Muscle layer of duodenum (tissue), 2 donors: ENCODE results near the gene RPL14.
A peak's percentile ranks its signal among the peaks of the same experiment; 100 is the strongest.

Source experiments
- H3K27ac ChIP-seq: one replicate; pipeline ENCODE4 v1.7.0; 2013; ENCODE audit warnings: mild to moderate bottlenecking, low read length
- H3K27me3 ChIP-seq: one replicate; pipeline ENCODE4 v1.7.0; 2013; ENCODE audit warnings: low read depth, mild to moderate bottlenecking, control low read depth, low read length
- H3K36me3 ChIP-seq, 2 donors: one replicate each; pipeline ENCODE4 v1.7.0; 2013; ENCODE audit warnings: low read length in 2 of 2, control low read depth in 1 of 2, mild to moderate bottlenecking in 1 of 2; ENCODE audit not compliant: insufficient read depth in 2 of 2, control insufficient read depth in 1 of 2
- H3K4me1 ChIP-seq, 2 donors: one replicate each; pipeline ENCODE4 v1.7.0; 2013; ENCODE audit warnings: low read length in 2 of 2, mild to moderate bottlenecking in 2 of 2, control low read depth in 1 of 2, moderate library complexity in 1 of 2; ENCODE audit not compliant: insufficient read depth in 2 of 2, control insufficient read depth in 1 of 2
- H3K4me3 ChIP-seq, 2 donors: one replicate each; pipeline ENCODE4 v1.7.0; 2013; ENCODE audit warnings: low read length in 2 of 2, low read depth in 1 of 2, mild to moderate bottlenecking in 1 of 2
- H3K9me3 ChIP-seq, 2 donors: one replicate each; pipeline ENCODE4 v1.7.0; 2013; ENCODE audit warnings: low read length in 2 of 2, control low read depth in 1 of 2, mild to moderate bottlenecking in 1 of 2; ENCODE audit not compliant: control insufficient read depth in 1 of 2
- donor health status: healthy.

The RPL14 gene

GRCh38 chr3:40463579-40463978 is 6.4 kb downstream of the RPL14 start:
- Histone ChIP-seq H3K36me3 (peaks cover 27 to 54% of the 10 kb centered on the region in 2 donors), H3K4me1 (peaks cover 3 to 12% of the 10 kb centered on the region in 2 donors), H3K4me3 (no peak overlapping the region), H3K9me3 (no peaks in the 10 kb centered on the region), H3K27ac (no peak overlapping the region), H3K27me3 (no peaks in the 10 kb centered on the region)

GRCh38 chr3:40464339-40465110 is 7.4 kb downstream of the RPL14 start:
- H3K36me3 ChIP-seq = peaks cover 19 to 51% of the 10 kb centered on the region in 2 donors
- H3K27me3 ChIP-seq = no peaks in the 10 kb centered on the region
- H3K9me3 ChIP-seq = no peaks in the 10 kb centered on the region
- no peak overlapping the region for H3K27ac ChIP-seq
- peaks cover 0 to 4% of the 10 kb centered on the region in 2 donors for H3K4me1 ChIP-seq
- no peak overlapping the region for H3K4me3 ChIP-seq

GRCh38 chr3:40465111-40465407 is 7.9 kb downstream of the RPL14 start:
- no peak overlapping the region for H3K4me3 ChIP-seq
- H3K27ac ChIP-seq = no peak overlapping the region
- H3K36me3 ChIP-seq = peaks cover 19 to 47% of the 10 kb centered on the region in 2 donors
- H3K4me1 ChIP-seq = peaks cover 0 to 4% of the 10 kb centered on the region in 2 donors
- no peaks in the 10 kb centered on the region for H3K27me3 ChIP-seq
- H3K9me3 ChIP-seq = no peaks in the 10 kb centered on the region

- Histone ChIP-seq H3K27ac (no peak overlapping the region), H3K4me1 (peaks cover 0 to under 1% of the 10 kb centered on the region in 2 donors), H3K27me3 (no peaks in the 10 kb centered on the region), H3K9me3 (no peaks in the 10 kb centered on the region), H3K4me3 (no peak overlapping the region), H3K36me3 (peaks cover 19 to 43% of the 10 kb centered on the region in 2 donors)
Observed at GRCh38 chr3:40465456-40465855, 8.3 kb downstream of the RPL14 start.

GRCh38 chr3:40468018-40468417 is 10.9 kb downstream of the RPL14 start:
- Histone ChIP-seq H3K27ac (no peak overlapping the region), H3K4me3 (no peak overlapping the region), H3K9me3 (no peaks in the 10 kb centered on the region), H3K27me3 (no peaks in the 10 kb centered on the region), H3K4me1 (no peaks in the 10 kb centered on the region), H3K36me3 (peaks cover 10 to 19% of the 10 kb centered on the region in 2 donors)

GRCh38 chr3:40470701-40471100 is 13.6 kb downstream of the RPL14 start:
- Histone ChIP-seq H3K27me3 (no peaks in the 10 kb centered on the region), H3K27ac (no peak overlapping the region), H3K4me1 (no peaks in the 10 kb centered on the region), H3K4me3 (no peak overlapping the region), H3K36me3 (no peaks in the 10 kb centered on the region), H3K9me3 (no peaks in the 10 kb centered on the region)

- no peaks in the 10 kb centered on the region for H3K9me3 ChIP-seq
- no peaks in the 10 kb centered on the region for H3K27me3 ChIP-seq
- H3K36me3 ChIP-seq = peaks cover 12 to 22% of the 10 kb centered on the region in 2 donors
- H3K27ac ChIP-seq = peak within 1 kb of the TSS; percentile 66
- peak within 1 kb of the TSS; percentile 85 to 95 for H3K4me3 ChIP-seq
- peaks cover 4 to 7% of the 10 kb centered on the region in 2 donors for H3K4me1 ChIP-seq
Observed at GRCh38 chr3:40476478-40477470, 19.6 kb downstream of the RPL14 start, which contains the start of gene ZNF619. Gene ZNF619 (plus strand): TSS chr3:40477122. CDS start chr3:40477980, 858 bp downstream.

- Histone ChIP-seq H3K4me3 (peak overlapping the region; percentile 85 to 95), H3K4me1 (peaks cover 4 to 7% of the 10 kb centered on the region in 2 donors), H3K36me3 (peaks cover 20 to 31% of the 10 kb centered on the region in 2 donors), H3K27ac (peak overlapping the region; percentile 66), H3K27me3 (no peaks in the 10 kb centered on the region), H3K9me3 (no peaks in the 10 kb centered on the region)
Observed at GRCh38 chr3:40477666-40478065, 20.5 kb downstream of the RPL14 start.

GRCh38 chr3:40487172-40487571 is 30.0 kb downstream of the RPL14 start:
- Histone ChIP-seq H3K27ac (no peak overlapping the region), H3K27me3 (no peaks in the 10 kb centered on the region), H3K9me3 (peaks cover 11 to 19% of the 10 kb centered on the region in 2 donors), H3K4me1 (no peaks in the 10 kb centered on the region), H3K4me3 (peak overlapping the region in 1 of 2 donors; percentile 30), H3K36me3 (peaks cover 25 to 57% of the 10 kb centered on the region in 2 donors)

GRCh38 chr3:40490916-40491315 is 33.8 kb downstream of the RPL14 start:
- Histone ChIP-seq H3K27ac (no peak overlapping the region), H3K4me3 (no peak overlapping the region)

GRCh38 chr3:40494698-40495097 is 37.6 kb downstream of the RPL14 start:
- Histone ChIP-seq H3K27ac (no peak overlapping the region), H3K9me3 (no peaks in the 10 kb centered on the region), H3K36me3 (no peaks in the 10 kb centered on the region), H3K27me3 (no peaks in the 10 kb centered on the region), H3K4me1 (no peaks in the 10 kb centered on the region), H3K4me3 (no peak overlapping the region)

More at GRCh38 chr3:40490916-40491315, 33.8 kb downstream of the RPL14 start:
- Histone ChIP-seq H3K27me3 (no peaks in the 10 kb centered on the region), H3K9me3 (peaks cover 11 to 19% of the 10 kb centered on the region in 2 donors), H3K36me3 (peaks cover 16 to 24% of the 10 kb centered on the region in 2 donors), H3K4me1 (no peaks in the 10 kb centered on the region)
